ENCODE data around the gene AGAP1.

DNA sequence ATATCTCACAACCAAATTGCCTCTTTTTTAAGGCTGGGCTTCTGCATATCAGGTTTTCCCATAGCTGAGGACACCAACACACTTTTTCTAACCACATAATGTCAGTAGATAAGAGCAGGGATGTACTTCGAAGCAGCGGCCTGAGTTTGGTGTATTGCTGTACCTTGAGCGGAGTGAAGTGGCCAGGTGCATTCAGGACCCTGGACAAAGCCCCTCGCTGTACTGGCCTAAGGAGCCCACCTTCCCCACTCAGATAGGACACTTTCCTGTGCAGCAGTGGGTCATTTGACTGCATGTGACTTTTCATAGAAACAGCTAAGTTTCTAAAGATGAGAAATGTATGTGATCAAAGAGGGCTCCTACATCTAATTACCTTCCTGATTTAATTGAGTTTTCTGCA is 461.8 kb downstream of the AGAP1 start:
- TF ChIP-seq, protein P1, sequence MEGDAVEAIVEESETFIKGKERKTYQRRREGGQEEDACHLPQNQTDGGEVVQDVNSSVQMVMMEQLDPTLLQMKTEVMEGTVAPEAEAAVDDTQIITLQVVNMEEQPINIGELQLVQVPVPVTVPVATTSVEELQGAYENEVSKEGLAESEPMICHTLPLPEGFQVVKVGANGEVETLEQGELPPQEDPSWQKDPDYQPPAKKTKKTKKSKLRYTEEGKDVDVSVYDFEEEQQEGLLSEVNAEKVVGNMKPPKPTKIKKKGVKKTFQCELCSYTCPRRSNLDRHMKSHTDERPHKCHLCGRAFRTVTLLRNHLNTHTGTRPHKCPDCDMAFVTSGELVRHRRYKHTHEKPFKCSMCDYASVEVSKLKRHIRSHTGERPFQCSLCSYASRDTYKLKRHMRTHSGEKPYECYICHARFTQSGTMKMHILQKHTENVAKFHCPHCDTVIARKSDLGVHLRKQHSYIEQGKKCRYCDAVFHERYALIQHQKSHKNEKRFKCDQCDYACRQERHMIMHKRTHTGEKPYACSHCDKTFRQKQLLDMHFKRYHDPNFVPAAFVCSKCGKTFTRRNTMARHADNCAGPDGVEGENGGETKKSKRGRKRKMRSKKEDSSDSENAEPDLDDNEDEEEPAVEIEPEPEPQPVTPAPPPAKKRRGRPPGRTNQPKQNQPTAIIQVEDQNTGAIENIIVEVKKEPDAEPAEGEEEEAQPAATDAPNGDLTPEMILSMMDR (IDR thresholded peaks at IDR 0.05): no peak
- TF ChIP-seq POLR2A (IDR thresholded peaks at IDR 0.05) (no peak), EP300 (IDR thresholded peaks at IDR 0.05) (no peak)
